HK-2 (cell line): Measurements from ENCODE around the gene UBE2E2.

Source experiments
- DNase-seq: peaks from one replicate; pipeline ENCODE4 v3.0.0-alpha.2; 2018; ENCODE audit not compliant: unreplicated experiment

UBE2E2 gene

GRCh38 chr3:23193831-23194230, 9.3 kb upstream of the UBE2E2 start:
- DNase-seq = no peak

- DNase-seq = no peak
These were observed 4.3 kb upstream of the UBE2E2 start for GRCh38 chr3:23198801-23199200.

GRCh38 chr3:23199649-23200048, 3.5 kb upstream of the UBE2E2 start:
- DNase-seq = no peak

GRCh38 chr3:23201154-23201838, 1.8 kb upstream of the UBE2E2 start:
- no peak for DNase-seq

- no peak for DNase-seq
These were observed 765 bp upstream of the UBE2E2 start for GRCh38 chr3:23202203-23202920.

GRCh38 chr3:23203708-23204330, 692 bp downstream of the UBE2E2 start:
- DNase-seq = peak; percentile 18

- DNase-seq = no peak
These were observed 3.2 kb downstream of the UBE2E2 start for GRCh38 chr3:23206366-23206765.

GRCh38 chr3:23209103-23209502, 6.0 kb downstream of the UBE2E2 start:
- no peak for DNase-seq

- no peak for DNase-seq
These were observed 6.8 kb downstream of the UBE2E2 start for GRCh38 chr3:23209747-23210487.

GRCh38 chr3:23213813-23214212, 10.7 kb downstream of the UBE2E2 start:
- DNase-seq = no peak

GRCh38 chr3:23217872-23218554, 14.9 kb downstream of the UBE2E2 start:
- no peak for DNase-seq

GRCh38 chr3:23219117-23219516, 16.0 kb downstream of the UBE2E2 start:
- no peak for DNase-seq

- no peak for DNase-seq
These were observed 16.4 kb downstream of the UBE2E2 start for GRCh38 chr3:23219552-23219951.

GRCh38 chr3:23221136-23221535, 18.0 kb downstream of the UBE2E2 start:
- no peak for DNase-seq

GRCh38 chr3:23232016-23232415, 28.9 kb downstream of the UBE2E2 start:
- no peak for DNase-seq

GRCh38 chr3:23232854-23233253, 29.7 kb downstream of the UBE2E2 start:
- DNase-seq = no peak

GRCh38 chr3:23235264-23235663, 32.1 kb downstream of the UBE2E2 start:
- no peak for DNase-seq

GRCh38 chr3:23236890-23237289, 33.8 kb downstream of the UBE2E2 start:
- DNase-seq = no peak

- no peak for DNase-seq
These were observed 35.0 kb downstream of the UBE2E2 start for GRCh38 chr3:23238156-23238555.

GRCh38 chr3:23238578-23238977, 35.5 kb downstream of the UBE2E2 start:
- DNase-seq = no peak

- no peak for DNase-seq
These were observed 36.3 kb downstream of the UBE2E2 start for GRCh38 chr3:23239211-23240068.
